Skeletal muscle tissue (tissue), 4 donors: ENCODE results near the gene CDH23. TPM values are rescaled to one million over a fixed set of nuclear protein-coding genes. Genes with fewer than 3 reads are reported as not detected.

Experiments used
- H3K27ac ChIP-seq: one replicate; pipeline ENCODE4 v1.7.0; 2013; ENCODE audit warnings: mild to moderate bottlenecking, low read depth, low read length, inconsistent platforms
- H3K27me3 ChIP-seq, 3 donors: one replicate each; pipeline ENCODE4 v1.7.0; 2013; ENCODE audit warnings: low read length in 3 of 3; ENCODE audit not compliant: control insufficient read depth in 3 of 3, insufficient read depth in 3 of 3
- H3K36me3 ChIP-seq, 3 donors: one replicate each; pipeline ENCODE4 v1.7.0; 2013; ENCODE audit warnings: low read length in 3 of 3; ENCODE audit not compliant: control insufficient read depth in 3 of 3, insufficient read depth in 3 of 3
- H3K4me1 ChIP-seq, 3 donors: one replicate each; pipeline ENCODE4 v1.7.0; 2013; ENCODE audit warnings: low read length in 3 of 3, mild to moderate bottlenecking in 3 of 3; ENCODE audit not compliant: control insufficient read depth in 3 of 3, insufficient read depth in 3 of 3
- H3K4me3 ChIP-seq, 3 donors: one replicate each; pipeline ENCODE4 v1.7.0; 2013; ENCODE audit warnings: low read length in 3 of 3
- H3K9ac ChIP-seq, 3 donors: one replicate each; pipeline ENCODE4 v1.7.0; 2013; ENCODE audit warnings: low read length in 3 of 3, mild to moderate bottlenecking in 3 of 3, moderate library complexity in 2 of 3, low read depth in 1 of 3
- H3K9me3 ChIP-seq, 3 donors: one replicate each; pipeline ENCODE4 v1.7.0; 2013; ENCODE audit warnings: low read length in 3 of 3; ENCODE audit not compliant: control insufficient read depth in 3 of 3
- total RNA-seq: library from RNA; depleted of rRNA; stranded (reverse); fragments of >200 nt; gene quantifications from one replicate; pipeline ENCODE4 v1.2.3, GENCODE V29; 2014
- donor health status: Osteomylitis.

Gene CDH23
- total RNA-seq, 1 donor from 2014 or later, result 3.7 TPM

DNA sequence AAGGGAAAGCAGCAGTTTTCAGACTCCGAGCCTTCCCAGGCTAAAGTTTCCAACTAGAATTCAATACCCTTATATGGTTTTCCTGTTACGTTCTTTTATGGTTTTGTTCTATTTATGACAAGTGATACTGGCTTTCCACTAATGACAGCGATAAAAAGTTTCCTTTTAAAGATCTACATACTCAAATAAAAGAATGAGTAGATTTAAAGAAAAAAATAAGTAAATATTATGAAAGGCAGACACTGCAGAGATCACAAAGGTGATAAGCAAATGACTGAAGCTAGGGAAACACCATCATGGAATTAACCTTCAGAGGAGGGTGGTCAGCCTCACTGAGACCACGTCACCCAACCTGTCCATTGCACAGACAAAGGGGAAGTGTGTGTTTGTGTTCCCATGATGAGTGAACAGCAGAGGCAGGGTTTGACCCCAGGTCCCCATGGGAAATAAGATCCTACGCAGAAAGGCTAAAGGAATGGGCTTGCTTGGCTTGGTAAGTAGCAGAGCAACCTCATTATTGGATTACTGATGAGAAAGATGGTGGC, 372.6 kb downstream of the CDH23 start:
- Histone ChIP-seq H3K9ac (no peak overlapping the region), H3K9me3 (no peaks in the 10 kb centered on the region), H3K27ac (peak overlapping the region; percentile 80), H3K36me3 (no peaks in the 10 kb centered on the region), H3K4me3 (peak overlapping the region; percentile 2 to 23 (median 20)), H3K4me1 (peaks cover 87 to 94% (median 93%) of the 10 kb centered on the region in 3 donors), H3K27me3 (no peaks in the 10 kb centered on the region)

DNA sequence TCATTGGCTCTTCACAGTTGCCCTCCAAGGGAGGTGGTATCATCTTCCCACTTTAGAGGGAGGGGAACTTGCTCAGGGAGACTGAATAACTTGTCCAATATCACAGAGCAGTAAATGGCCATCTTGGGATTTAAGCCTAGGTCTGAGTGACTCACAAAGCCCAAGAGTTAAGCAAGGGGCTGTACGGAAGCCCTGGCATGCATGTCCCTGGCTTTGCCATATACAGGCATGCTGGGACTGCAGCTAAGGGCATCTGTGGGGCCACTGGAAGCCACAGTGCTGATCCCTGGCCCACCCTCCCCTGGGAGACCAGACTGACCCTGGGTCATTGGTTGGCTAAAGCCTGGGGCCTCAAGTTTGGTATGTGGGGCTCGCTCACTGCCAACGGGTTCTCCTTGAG, 373.5 kb downstream of the CDH23 start:
- no peaks in the 10 kb centered on the region for H3K27me3 ChIP-seq
- peak overlapping the region; percentile 77 to 82 (median 81) for H3K4me3 ChIP-seq
- H3K9me3 ChIP-seq, result no peaks in the 10 kb centered on the region
- H3K9ac ChIP-seq, result peak overlapping the region in 1 of 3 donors; percentile 87
- peaks cover 87 to 94% (median 93%) of the 10 kb centered on the region in 3 donors for H3K4me1 ChIP-seq
- no peaks in the 10 kb centered on the region for H3K36me3 ChIP-seq
- H3K27ac ChIP-seq, result peak overlapping the region; percentile 77

DNA sequence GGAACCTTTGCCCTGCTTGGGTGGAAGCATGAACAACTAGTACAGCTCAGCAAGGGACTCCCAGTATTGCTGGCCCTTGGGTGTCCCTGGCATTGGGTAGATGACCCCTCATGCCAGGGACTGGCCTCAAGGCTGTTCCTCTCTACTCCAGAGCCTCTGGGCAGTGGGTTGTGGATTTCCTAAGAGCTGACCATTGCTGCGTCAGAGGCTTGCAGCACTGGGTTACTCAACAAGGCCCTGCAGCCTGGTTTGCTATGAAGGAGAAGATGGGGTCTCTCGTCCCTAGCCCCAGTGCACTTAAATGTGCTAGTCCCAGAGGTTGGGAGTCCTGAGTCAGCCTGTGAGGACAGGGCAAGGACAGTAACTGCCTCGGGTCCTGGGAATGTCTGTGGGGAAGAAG, 374.1 kb downstream of the CDH23 start:
- H3K9me3 ChIP-seq, result no peaks in the 10 kb centered on the region
- peak overlapping the region; percentile 77 for H3K27ac ChIP-seq
- H3K27me3 ChIP-seq, result no peaks in the 10 kb centered on the region
- H3K9ac ChIP-seq, result peak overlapping the region in 2 of 3 donors; percentile 78 to 87
- peak overlapping the region; percentile 77 to 82 (median 81) for H3K4me3 ChIP-seq
- H3K4me1 ChIP-seq, result peaks cover 87 to 94% (median 93%) of the 10 kb centered on the region in 3 donors
- H3K36me3 ChIP-seq, result no peaks in the 10 kb centered on the region

DNA sequence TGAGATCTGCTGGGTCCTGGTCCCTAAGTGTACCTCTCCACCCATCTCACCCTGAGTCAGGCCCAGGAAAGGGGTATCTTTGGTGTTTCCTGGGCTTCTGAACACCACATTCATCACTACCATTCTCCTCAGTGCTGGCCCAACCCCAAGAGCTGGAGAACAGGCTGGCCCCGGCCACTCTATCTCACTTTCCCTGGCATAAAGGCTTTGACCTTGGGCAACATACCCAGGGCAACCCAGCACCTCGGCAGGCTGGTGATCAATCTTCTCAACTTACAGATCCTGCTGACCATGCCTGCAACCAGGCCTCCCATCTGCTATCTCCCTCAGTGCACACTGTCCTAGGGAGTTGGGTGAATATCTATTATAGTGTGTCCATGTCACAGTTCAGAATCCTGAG, 374.5 kb downstream of the CDH23 start:
- H3K4me1 ChIP-seq, result peaks cover 84 to 90% (median 89%) of the 10 kb centered on the region in 3 donors
- peak overlapping the region; percentile 74 to 87 (median 78) for H3K9ac ChIP-seq

DNA sequence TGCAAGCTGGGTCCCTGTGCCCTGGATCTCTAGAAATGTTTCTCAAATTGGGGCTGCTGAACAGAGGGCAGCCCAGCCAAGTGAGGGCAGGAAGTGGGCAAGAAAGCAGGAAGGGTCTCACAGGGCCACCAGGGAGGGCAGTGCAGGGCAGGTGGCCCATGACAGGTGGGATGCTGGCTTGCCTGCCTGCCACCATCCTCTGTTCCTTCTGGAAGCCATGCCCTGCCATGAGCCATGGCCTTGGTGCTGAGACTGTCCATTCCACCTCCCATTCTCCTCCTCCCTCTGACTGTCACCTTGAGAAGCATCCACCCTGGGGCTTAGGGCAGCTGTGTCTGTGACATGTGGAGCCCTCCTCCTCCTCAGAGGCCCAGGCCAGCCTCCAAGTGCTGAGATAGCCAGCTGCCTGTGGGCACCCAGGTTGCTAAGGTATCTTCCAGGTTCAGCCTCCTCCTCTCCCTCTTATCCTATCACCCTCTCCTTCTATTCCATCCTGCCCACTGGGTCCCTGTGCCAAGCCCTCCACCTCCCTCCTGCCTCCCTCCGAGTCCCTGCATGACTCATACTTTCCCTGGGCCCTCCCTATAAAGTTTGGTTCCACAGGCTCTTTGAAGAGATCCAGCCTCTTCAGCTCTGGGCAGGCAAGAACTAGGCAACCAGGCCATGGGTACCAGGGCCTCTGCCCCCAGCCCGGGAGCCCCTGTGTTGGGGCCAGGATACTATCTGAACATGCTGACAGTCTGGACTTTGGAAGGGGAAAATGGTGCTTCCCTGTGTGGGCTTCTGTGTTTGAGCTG, 375.3 kb downstream of the CDH23 start:
- Histone ChIP-seq H3K27ac (peak overlapping the region; percentile 77), H3K4me3 (peak overlapping the region; percentile 77 to 82 (median 81)), H3K36me3 (no peaks in the 10 kb centered on the region), H3K27me3 (no peaks in the 10 kb centered on the region), H3K9ac (peak overlapping the region; percentile 74 to 87 (median 78)), H3K4me1 (peaks cover 78 to 85% (median 81%) of the 10 kb centered on the region in 3 donors), H3K9me3 (no peaks in the 10 kb centered on the region)

More for the DNA sequence above, 374.5 kb downstream of the CDH23 start:
- H3K36me3 ChIP-seq, result no peaks in the 10 kb centered on the region
- peak overlapping the region; percentile 77 for H3K27ac ChIP-seq
- H3K9me3 ChIP-seq, result no peaks in the 10 kb centered on the region
- no peaks in the 10 kb centered on the region for H3K27me3 ChIP-seq
- peak overlapping the region; percentile 77 to 82 (median 81) for H3K4me3 ChIP-seq

DNA sequence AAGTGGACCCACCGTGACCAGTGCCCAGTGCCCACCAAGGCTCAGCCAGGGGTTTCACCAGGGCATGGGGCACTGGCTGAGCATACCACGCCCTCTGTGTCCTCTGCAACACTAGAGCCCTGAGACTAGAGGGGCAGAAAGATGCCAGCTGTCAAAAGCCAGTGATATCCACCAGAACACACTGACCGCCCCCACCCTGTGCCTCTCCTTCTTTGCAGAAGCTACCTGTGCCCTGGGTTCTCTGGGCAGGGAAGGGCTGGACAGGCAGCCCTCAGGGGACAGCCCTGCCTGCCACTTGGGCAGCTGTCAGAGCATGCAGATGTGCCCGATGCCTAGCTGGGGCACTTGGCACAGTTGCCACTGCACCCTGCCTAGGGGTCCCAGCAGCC, 376.1 kb downstream of the CDH23 start:
- H3K36me3 ChIP-seq, result no peaks in the 10 kb centered on the region
- peak overlapping the region; percentile 77 for H3K27ac ChIP-seq
- H3K9me3 ChIP-seq, result no peaks in the 10 kb centered on the region
- peaks cover 70 to 77% (median 73%) of the 10 kb centered on the region in 3 donors for H3K4me1 ChIP-seq
- H3K9ac ChIP-seq, result peak overlapping the region; percentile 74 to 87 (median 78)
- H3K4me3 ChIP-seq, result peak overlapping the region; percentile 77 to 82 (median 81)
- no peaks in the 10 kb centered on the region for H3K27me3 ChIP-seq

DNA sequence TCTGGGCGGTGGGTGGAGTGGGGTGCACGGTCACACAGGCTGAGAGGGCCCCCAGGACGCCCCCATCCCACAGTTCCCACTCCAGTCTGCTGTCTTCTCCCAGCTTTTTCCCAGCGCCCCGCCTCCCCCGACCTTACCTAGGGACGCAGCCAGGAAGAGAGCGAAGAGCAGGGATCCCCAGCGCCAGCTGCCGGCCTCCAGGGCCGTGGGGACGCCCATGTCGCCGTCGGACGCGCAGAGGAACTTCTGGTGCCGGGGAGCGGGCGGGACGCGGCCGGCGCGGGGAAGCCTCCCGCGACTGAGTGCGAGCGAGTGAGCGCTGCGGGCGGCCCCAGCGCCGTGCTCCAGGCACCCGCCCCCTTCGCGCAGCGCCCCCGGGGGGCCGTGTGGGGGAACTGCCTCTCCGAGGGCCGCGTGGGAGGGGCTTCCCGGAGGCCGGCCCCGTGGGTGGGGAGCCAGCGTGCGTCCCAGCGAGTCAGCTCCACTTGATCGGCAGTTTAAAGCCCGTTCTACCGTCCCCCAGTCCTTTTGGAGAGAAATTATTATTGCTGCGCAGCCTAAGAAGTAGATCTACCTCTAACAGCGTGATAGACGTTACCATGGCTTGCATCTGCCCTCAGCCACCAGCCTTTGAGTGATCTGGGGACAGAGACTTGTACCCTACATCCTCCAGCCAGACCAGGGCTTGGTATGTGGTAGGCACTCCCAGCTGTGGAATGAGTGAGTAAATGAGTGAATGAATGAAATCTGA, 376.7 kb downstream of the CDH23 start, which contains the start of gene VSIR:
TSS of gene VSIR (minus strand) at position 300 of the 751 bp plus-strand sequence. CDS start at position 219, 81 bp downstream.
- H3K27me3 ChIP-seq, result no peaks in the 10 kb centered on the region
- H3K9ac ChIP-seq, result peak within 1 kb of the TSS; percentile 74 to 87 (median 78)
- H3K27ac ChIP-seq, result peak within 1 kb of the TSS; percentile 77
- H3K4me1 ChIP-seq, result peaks cover 67 to 72% (median 68%) of the 10 kb centered on the region in 3 donors
- H3K36me3 ChIP-seq, result no peaks in the 10 kb centered on the region
- peak within 1 kb of the TSS; percentile 77 to 82 (median 81) for H3K4me3 ChIP-seq
- no peaks in the 10 kb centered on the region for H3K9me3 ChIP-seq

DNA sequence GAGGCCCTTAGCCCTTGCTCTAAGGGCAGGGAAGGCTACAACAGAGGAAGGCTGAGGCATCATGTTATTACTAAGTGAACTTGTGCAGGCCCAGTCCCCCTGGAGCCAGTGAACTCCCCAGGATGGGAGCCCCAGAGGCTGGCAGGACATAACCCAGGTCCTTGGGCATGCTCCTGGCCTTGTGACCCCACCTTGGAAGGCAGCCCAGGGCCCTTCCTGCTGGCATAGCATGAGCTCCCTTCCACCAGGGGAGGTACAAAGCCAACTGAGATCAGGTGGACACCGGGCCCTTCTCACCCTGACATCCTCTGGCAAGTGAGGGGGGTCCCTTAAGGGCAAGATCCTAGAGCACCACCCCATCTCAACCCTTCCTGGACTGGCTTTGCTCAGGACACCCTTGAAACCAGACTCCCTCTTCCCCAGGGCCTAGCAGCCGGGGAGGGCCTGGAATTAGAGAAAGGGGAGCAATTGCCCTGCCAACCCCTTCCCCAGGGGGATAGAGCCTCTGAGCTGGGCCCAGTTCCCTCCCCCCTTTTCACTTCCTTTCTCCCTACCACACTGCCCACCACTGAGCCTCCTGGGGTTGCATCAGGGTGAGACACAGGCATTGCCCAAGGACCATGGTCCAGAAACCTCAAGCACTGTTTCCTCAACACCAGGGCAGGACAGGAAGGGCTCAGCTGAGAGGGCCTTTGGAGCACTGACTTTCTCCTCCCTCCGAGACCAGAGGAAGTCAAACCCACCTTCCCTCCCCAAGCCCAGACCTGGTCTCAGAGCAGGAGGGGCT, 378.4 kb downstream of the CDH23 start:
- Histone ChIP-seq H3K4me3 (no peak overlapping the region), H3K9me3 (no peaks in the 10 kb centered on the region), H3K36me3 (no peaks in the 10 kb centered on the region), H3K9ac (peak overlapping the region in 1 of 3 donors; percentile 16), H3K27ac (no peak overlapping the region), H3K27me3 (no peaks in the 10 kb centered on the region), H3K4me1 (peaks cover 55 to 60% (median 56%) of the 10 kb centered on the region in 3 donors)

DNA sequence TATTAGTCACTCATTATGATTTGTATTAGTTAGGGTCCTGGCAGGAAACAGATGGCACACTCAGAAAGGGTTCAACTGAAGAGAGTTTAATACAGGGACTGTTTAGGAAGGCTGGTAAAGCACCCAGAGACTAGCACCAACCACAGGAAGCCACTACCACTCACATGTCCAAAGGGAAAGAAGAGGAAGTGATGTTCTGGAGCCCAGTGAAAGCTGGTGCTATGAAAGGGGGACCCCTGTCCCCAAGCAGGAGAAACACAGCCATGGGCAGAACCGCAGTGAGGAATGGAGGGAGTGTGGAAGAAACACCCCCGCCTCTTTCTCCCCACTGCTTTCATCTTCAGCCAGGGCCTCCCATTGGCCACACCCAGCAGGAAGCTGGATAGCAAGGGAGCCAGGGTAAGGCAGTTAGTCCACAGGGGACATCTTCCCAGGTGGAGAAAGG, 379.8 kb downstream of the CDH23 start:
- Histone ChIP-seq H3K9ac (no peak overlapping the region), H3K27ac (no peak overlapping the region), H3K4me1 (peaks cover 41 to 46% (median 42%) of the 10 kb centered on the region in 3 donors), H3K36me3 (no peaks in the 10 kb centered on the region), H3K4me3 (no peak overlapping the region), H3K9me3 (no peaks in the 10 kb centered on the region), H3K27me3 (no peaks in the 10 kb centered on the region)
